RWPE2 (cell line): ENCODE data around the gene GRB10.

ENCODE experiments used
- ATAC-seq: fragments of 200-7000 bp; cut with Tn5 transposase; 3 replicates; pipeline ENCODE4 v1.9.1; 2021; ENCODE audit warnings: low read depth
- DNase-seq: peaks from one replicate; pipeline ENCODE4 v3.0.0-alpha.2; 2020; ENCODE audit warnings: low spot score
- H3K27ac ChIP-seq: fragments of 450-650 bp; 2 replicates; pipeline ENCODE4 v1.5.1; 2017; ENCODE audit warnings: mild to moderate bottlenecking; ENCODE audit not compliant: poor library complexity, severe bottlenecking
- H3K27me3 ChIP-seq: fragments of 250-450 bp; sonication (Bioruptor Pico); 2 replicates; pipeline ENCODE4 v1.5.1; 2021; ENCODE audit warnings: mild to moderate bottlenecking, moderate library complexity; ENCODE audit not compliant: insufficient read depth, poor library complexity, severe bottlenecking
- H3K36me3 ChIP-seq: fragments of 250-450 bp; sonication (Bioruptor Pico); 2 replicates; pipeline ENCODE4 v1.5.1; 2020; ENCODE audit warnings: low read depth, mild to moderate bottlenecking, moderate library complexity
- H3K4me1 ChIP-seq: fragments of 250-450 bp; sonication (Bioruptor Pico); 2 replicates; pipeline ENCODE4 v1.5.1; 2021; ENCODE audit warnings: mild to moderate bottlenecking, moderate library complexity; ENCODE audit not compliant: insufficient read depth, poor library complexity, severe bottlenecking
- H3K4me3 ChIP-seq: fragments of 250-450 bp; sonication (Bioruptor Pico); 2 replicates; pipeline ENCODE4 v1.5.1; 2021; ENCODE audit warnings: mild to moderate bottlenecking, moderate library complexity; ENCODE audit not compliant: severe bottlenecking
- H3K9me3 ChIP-seq: fragments of 250-450 bp; sonication (Bioruptor Pico); 2 replicates; pipeline ENCODE4 v1.5.1; 2021; ENCODE audit warnings: mild to moderate bottlenecking, moderate library complexity; ENCODE audit not compliant: severe bottlenecking
- CTCF ChIP-seq: fragments of 450-650 bp; IDR thresholded peaks from one replicate; pipeline ENCODE4 v1.5.1; 2017; ENCODE audit warnings: mild to moderate bottlenecking, moderate library complexity; ENCODE audit not compliant: poor library complexity, severe bottlenecking

The GRB10 gene

GRCh38 chr7:50674896-50675835 is 107.5 kb downstream of the GRB10 start:
- no peak for TF ChIP-seq CTCF
- DNase-seq (no peak), ATAC-seq (no peak)
- H3K27me3 ChIP-seq = no peaks in the 10 kb centered on the region
- H3K27ac ChIP-seq = no peak overlapping the region
- H3K4me3 ChIP-seq = no peak overlapping the region
- peaks cover 5% of the 10 kb centered on the region for H3K36me3 ChIP-seq
- no peaks in the 10 kb centered on the region for H3K9me3 ChIP-seq
- H3K4me1 ChIP-seq = no peaks in the 10 kb centered on the region

- Histone ChIP-seq H3K27ac (no peak overlapping the region), H3K36me3 (peaks cover 5% of the 10 kb centered on the region), H3K4me3 (no peak overlapping the region), H3K27me3 (no peaks in the 10 kb centered on the region), H3K9me3 (no peaks in the 10 kb centered on the region), H3K4me1 (no peaks in the 10 kb centered on the region)
- no peak for TF ChIP-seq CTCF
- ATAC-seq (no peak), DNase-seq (no peak)
These were observed 108.4 kb downstream of the GRB10 start for GRCh38 chr7:50674299-50674698.

GRCh38 chr7:50673096-50673495 is 109.6 kb downstream of the GRB10 start:
- no peaks in the 10 kb centered on the region for H3K27me3 ChIP-seq
- H3K9me3 ChIP-seq = no peaks in the 10 kb centered on the region
- no peak overlapping the region for H3K27ac ChIP-seq
- TF ChIP-seq CTCF = no peak
- peaks cover 5% of the 10 kb centered on the region for H3K36me3 ChIP-seq
- no peaks in the 10 kb centered on the region for H3K4me1 ChIP-seq
- ATAC-seq = no peak
- H3K4me3 ChIP-seq = no peak overlapping the region
- no peak for DNase-seq

GRCh38 chr7:50672045-50672444 is 110.7 kb downstream of the GRB10 start:
- DNase-seq (no peak), ATAC-seq (no peak)
- H3K27me3 ChIP-seq = no peaks in the 10 kb centered on the region
- no peak for TF ChIP-seq CTCF
- H3K4me3 ChIP-seq = no peak overlapping the region
- H3K9me3 ChIP-seq = no peaks in the 10 kb centered on the region
- H3K36me3 ChIP-seq = peaks cover 5% of the 10 kb centered on the region
- H3K27ac ChIP-seq = no peak overlapping the region
- no peaks in the 10 kb centered on the region for H3K4me1 ChIP-seq

- Histone ChIP-seq H3K4me3 (no peak overlapping the region), H3K27ac (no peak overlapping the region), H3K4me1 (no peaks in the 10 kb centered on the region), H3K9me3 (no peaks in the 10 kb centered on the region), H3K27me3 (no peaks in the 10 kb centered on the region), H3K36me3 (peaks cover 5% of the 10 kb centered on the region)
- TF ChIP-seq CTCF = no peak
- ATAC-seq (no peak), DNase-seq (no peak)
These were observed 111.3 kb downstream of the GRB10 start for GRCh38 chr7:50671386-50671785.
